Measurements from ENCODE around the gene FAM163B. TPM values are rescaled to one million over a fixed set of nuclear protein-coding genes. Genes with fewer than 3 reads are reported as not detected.

FAM163B gene
- total RNA-seq, 1 donor from 2014 or later, result not detected

DNA sequence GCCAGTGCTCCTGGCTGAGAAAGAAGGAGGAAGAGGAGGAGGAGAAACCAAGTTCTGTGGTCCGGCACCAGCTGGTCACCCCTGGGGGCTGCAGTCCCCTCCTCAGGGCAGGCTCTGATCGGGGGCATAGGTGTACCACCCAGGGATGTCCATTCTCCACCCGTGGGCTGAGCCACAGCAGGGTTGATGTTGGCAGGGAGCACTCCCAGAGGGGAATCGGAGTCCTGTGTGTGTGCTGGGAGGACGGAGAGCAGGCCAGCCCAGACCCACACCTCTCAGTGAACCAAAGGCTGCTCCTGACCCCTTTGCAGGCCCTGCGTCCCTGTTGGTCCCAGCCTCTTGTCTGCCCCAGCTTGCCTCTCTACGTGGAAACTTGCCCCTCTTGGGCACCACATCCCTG is 79.3 kb downstream of the FAM163B start:
- H3K4me3 Mint-ChIP-seq (ENCODE audit: unreplicated experiment), result no peak overlapping the region
- no peak for DNase-seq (ENCODE audit: low spot score)
- no peaks in the 10 kb centered on the region for H3K9me3 Mint-ChIP-seq (ENCODE audit: unreplicated experiment)
- TF ChIP-seq, protein P1, sequence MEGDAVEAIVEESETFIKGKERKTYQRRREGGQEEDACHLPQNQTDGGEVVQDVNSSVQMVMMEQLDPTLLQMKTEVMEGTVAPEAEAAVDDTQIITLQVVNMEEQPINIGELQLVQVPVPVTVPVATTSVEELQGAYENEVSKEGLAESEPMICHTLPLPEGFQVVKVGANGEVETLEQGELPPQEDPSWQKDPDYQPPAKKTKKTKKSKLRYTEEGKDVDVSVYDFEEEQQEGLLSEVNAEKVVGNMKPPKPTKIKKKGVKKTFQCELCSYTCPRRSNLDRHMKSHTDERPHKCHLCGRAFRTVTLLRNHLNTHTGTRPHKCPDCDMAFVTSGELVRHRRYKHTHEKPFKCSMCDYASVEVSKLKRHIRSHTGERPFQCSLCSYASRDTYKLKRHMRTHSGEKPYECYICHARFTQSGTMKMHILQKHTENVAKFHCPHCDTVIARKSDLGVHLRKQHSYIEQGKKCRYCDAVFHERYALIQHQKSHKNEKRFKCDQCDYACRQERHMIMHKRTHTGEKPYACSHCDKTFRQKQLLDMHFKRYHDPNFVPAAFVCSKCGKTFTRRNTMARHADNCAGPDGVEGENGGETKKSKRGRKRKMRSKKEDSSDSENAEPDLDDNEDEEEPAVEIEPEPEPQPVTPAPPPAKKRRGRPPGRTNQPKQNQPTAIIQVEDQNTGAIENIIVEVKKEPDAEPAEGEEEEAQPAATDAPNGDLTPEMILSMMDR (IDR thresholded peaks at IDR 0.05; ENCODE audit: unreplicated experiment), result no peak
- H3K27ac Mint-ChIP-seq (ENCODE audit: unreplicated experiment), result no peak overlapping the region
- peaks cover 4% of the 10 kb centered on the region for H3K36me3 Mint-ChIP-seq (ENCODE audit: low read depth, unreplicated experiment)
- peaks cover 13% of the 10 kb centered on the region for H3K4me1 Mint-ChIP-seq (ENCODE audit: unreplicated experiment)
- H3K27me3 Mint-ChIP-seq (ENCODE audit: unreplicated experiment), result peaks cover 8% of the 10 kb centered on the region

DNA sequence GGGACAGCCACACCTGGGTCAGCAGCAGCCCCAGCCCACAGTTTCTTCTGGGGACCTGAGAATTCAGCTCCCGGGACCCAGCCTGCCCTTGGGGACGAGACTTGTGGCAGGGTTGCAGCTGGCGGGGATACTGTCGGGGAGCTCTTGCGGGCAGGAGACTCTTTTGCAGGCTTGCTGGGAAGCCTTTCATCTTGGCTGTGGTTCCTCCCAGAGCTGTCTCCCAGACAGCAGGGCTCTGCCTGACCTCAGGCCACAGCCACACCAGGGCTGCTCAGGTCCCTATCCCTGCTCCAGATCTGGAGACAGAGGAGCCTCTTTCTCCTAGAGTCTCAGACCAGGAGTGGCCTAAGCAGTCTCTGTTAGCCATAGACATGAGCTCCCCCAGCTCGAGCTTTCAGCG is 79.7 kb downstream of the FAM163B start:
- TF ChIP-seq, protein P1 (IDR thresholded peaks at IDR 0.05; ENCODE audit: unreplicated experiment), result no peak
- no peak for DNase-seq (ENCODE audit: low spot score)
- peaks cover 8% of the 10 kb centered on the region for H3K27me3 Mint-ChIP-seq (ENCODE audit: unreplicated experiment)
- peaks cover 13% of the 10 kb centered on the region for H3K4me1 Mint-ChIP-seq (ENCODE audit: unreplicated experiment)
- H3K36me3 Mint-ChIP-seq (ENCODE audit: low read depth, unreplicated experiment), result peaks cover 4% of the 10 kb centered on the region
- H3K27ac Mint-ChIP-seq (ENCODE audit: unreplicated experiment), result no peak overlapping the region
- H3K9me3 Mint-ChIP-seq (ENCODE audit: unreplicated experiment), result no peaks in the 10 kb centered on the region
- H3K4me3 Mint-ChIP-seq (ENCODE audit: unreplicated experiment), result no peak overlapping the region

DNA sequence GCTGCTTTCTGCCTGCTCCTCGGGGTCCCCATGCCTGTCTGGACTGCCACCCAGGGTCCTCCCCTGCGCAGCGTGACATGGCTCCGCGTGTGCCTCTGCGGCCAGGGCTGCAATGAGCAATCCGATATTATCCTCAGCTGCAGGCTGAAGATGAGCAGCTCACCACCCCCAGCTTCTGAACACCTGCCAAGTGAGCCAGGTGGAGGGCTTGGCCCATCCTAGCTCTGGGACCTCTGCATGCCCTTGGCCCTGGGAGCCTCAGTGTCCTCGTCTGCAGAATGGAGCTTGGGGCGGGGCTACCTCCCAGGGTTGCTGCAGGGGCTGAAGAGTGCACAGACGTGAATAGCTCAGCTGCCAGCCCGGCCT is 80.3 kb downstream of the FAM163B start:
- TF ChIP-seq, protein P1 (IDR thresholded peaks at IDR 0.05; ENCODE audit: unreplicated experiment), result no peak
- H3K4me3 Mint-ChIP-seq (ENCODE audit: unreplicated experiment), result no peak overlapping the region
- peaks cover 4% of the 10 kb centered on the region for H3K36me3 Mint-ChIP-seq (ENCODE audit: low read depth, unreplicated experiment)
- peaks cover 13% of the 10 kb centered on the region for H3K4me1 Mint-ChIP-seq (ENCODE audit: unreplicated experiment)
- H3K27me3 Mint-ChIP-seq (ENCODE audit: unreplicated experiment), result peaks cover 6% of the 10 kb centered on the region
- DNase-seq (ENCODE audit: low spot score), result no peak
- no peak overlapping the region for H3K27ac Mint-ChIP-seq (ENCODE audit: unreplicated experiment)
- no peaks in the 10 kb centered on the region for H3K9me3 Mint-ChIP-seq (ENCODE audit: unreplicated experiment)

DNA sequence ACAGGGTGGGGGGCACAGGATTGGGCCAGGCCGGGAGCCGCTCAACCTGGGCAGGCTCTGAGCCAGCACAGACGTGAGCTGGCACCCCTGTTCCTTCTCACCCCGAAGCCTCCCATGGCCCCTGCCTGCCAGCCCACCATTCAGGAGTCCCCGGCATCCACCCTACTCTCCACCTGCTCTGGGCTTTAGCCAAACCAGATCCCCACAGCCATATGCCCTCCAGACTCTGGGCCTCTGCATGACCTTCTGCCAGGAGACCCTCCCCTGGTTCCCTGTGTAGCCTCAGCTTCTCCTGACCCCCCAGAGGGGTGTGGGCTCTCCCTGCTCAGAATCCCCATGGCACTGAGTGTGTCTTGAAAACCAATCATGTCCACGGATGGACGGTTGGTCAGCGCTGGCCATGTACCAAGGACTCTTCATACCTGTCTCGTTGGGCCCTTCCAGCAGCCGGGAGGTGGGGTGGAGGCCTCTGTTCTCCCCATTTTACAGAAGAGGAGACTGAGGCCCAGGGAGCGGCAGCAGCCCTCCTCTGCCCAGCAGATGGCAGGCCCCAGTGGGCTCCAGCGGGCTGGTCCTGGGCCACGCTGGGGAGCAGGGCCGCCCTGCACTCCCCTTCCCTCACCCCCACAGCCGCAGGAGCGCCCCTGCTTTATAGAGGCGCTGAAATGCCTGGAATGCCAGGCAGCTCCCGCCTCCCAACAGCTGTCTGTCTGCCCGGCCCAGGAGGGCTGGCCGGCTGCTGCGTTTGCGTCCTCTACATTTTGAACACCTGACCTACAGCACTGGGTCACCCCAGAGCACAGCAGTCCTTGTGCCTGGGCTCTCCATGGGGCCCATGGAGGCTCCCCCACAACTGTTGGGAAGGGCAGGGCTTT is 81.0 kb downstream of the FAM163B start:
- H3K27me3 Mint-ChIP-seq (ENCODE audit: unreplicated experiment), result peaks cover 6% of the 10 kb centered on the region
- H3K27ac Mint-ChIP-seq (ENCODE audit: unreplicated experiment), result no peak overlapping the region
- DNase-seq (ENCODE audit: low spot score), result no peak
- no peak overlapping the region for H3K4me3 Mint-ChIP-seq (ENCODE audit: unreplicated experiment)
- TF ChIP-seq, protein P1 (IDR thresholded peaks at IDR 0.05; ENCODE audit: unreplicated experiment), result no peak
- H3K36me3 Mint-ChIP-seq (ENCODE audit: low read depth, unreplicated experiment), result peaks cover 4% of the 10 kb centered on the region
- H3K9me3 Mint-ChIP-seq (ENCODE audit: unreplicated experiment), result no peaks in the 10 kb centered on the region
- peaks cover 13% of the 10 kb centered on the region for H3K4me1 Mint-ChIP-seq (ENCODE audit: unreplicated experiment)

DNA sequence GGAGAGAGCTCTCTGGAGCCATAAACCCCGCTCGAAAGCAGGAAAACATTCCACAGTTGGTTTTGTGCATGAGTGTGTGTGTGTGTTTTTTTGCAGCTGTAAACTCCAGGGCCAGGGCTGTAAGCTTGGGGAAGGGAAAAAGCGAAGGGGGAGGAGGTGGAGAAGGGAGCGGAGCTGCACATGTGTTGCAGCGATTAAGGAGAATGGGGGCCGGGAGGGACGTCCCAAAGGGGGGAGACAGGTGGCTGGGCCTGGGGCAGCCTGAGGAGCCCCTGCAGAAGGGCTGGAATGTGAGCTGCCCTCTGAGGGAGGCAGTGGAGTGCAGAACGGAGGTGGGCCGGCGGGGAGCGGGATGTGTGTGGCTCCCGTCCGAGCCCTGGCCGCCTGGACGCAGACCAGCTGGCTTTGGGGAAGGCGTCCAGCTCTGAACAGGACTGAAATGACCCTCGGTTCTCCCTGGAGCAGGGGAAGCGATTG is 81.7 kb downstream of the FAM163B start:
- H3K27ac Mint-ChIP-seq (ENCODE audit: unreplicated experiment), result no peak overlapping the region
- H3K9me3 Mint-ChIP-seq (ENCODE audit: unreplicated experiment), result no peaks in the 10 kb centered on the region
- no peak for DNase-seq (ENCODE audit: low spot score)
- H3K4me3 Mint-ChIP-seq (ENCODE audit: unreplicated experiment), result no peak overlapping the region
- H3K4me1 Mint-ChIP-seq (ENCODE audit: unreplicated experiment), result peaks cover 13% of the 10 kb centered on the region
- peaks cover 6% of the 10 kb centered on the region for H3K27me3 Mint-ChIP-seq (ENCODE audit: unreplicated experiment)
- peaks cover 4% of the 10 kb centered on the region for H3K36me3 Mint-ChIP-seq (ENCODE audit: low read depth, unreplicated experiment)
- TF ChIP-seq, protein P1 (IDR thresholded peaks at IDR 0.05; ENCODE audit: unreplicated experiment), result no peak

All from endothelial cell (in vitro differentiated cells).